ENCODE measurements around the gene ZNF675. TPM values are rescaled to one million over a fixed set of nuclear protein-coding genes. Genes with fewer than 3 reads are reported as not detected.

Gene ZNF675
- total RNA-seq, 1 donor, result 7.6 TPM

GRCh38 chr19:23716792-23717191 is 29.8 kb upstream of the ZNF675 start:
- TF ChIP-seq CTCF (IDR thresholded peaks at IDR 0.05; ENCODE audit: extremely low read depth, low read depth, low read length), result no peak
- H3K27ac ChIP-seq (ENCODE audit: low read depth, low read length), result no peak overlapping the region
- H3K27me3 ChIP-seq (ENCODE audit: insufficient read depth, low read length), result no peaks in the 10 kb centered on the region
- H3K79me2 ChIP-seq (ENCODE audit: insufficient read depth, low read length), result no peaks in the 10 kb centered on the region
- no peak overlapping the region for H3K4me2 ChIP-seq (ENCODE audit: insufficient read depth, low read length)
- no peaks in the 10 kb centered on the region for H3K4me1 ChIP-seq (ENCODE audit: insufficient read depth, low read length)
- H2AFZ ChIP-seq (ENCODE audit: low read length), result no peak overlapping the region
- no peaks in the 10 kb centered on the region for H3K9me3 ChIP-seq (ENCODE audit: low read depth, low read length)
- DNase-seq (ENCODE audit: insufficient read length, low spot score, missing footprints), result no peak
- H4K20me1 ChIP-seq (ENCODE audit: insufficient read depth, low read length), result no peaks in the 10 kb centered on the region
- H3K4me3 ChIP-seq (ENCODE audit: insufficient read depth, low read length), result no peak overlapping the region
- H3K36me3 ChIP-seq (ENCODE audit: insufficient read depth, low read length), result no peaks in the 10 kb centered on the region

- H3K4me2 ChIP-seq (ENCODE audit: insufficient read depth, low read length), result no peak overlapping the region
- TF ChIP-seq CTCF (IDR thresholded peaks at IDR 0.05; ENCODE audit: extremely low read depth, low read depth, low read length), result no peak
Measured at GRCh38 chr19:23709347-23709746, 22.3 kb upstream of the ZNF675 start.

GRCh38 chr19:23706657-23707056 is 19.6 kb upstream of the ZNF675 start:
- H3K4me1 ChIP-seq (ENCODE audit: insufficient read depth, low read length), result no peaks in the 10 kb centered on the region
- DNase-seq (ENCODE audit: insufficient read length, low spot score, missing footprints), result no peak
- no peaks in the 10 kb centered on the region for H3K79me2 ChIP-seq (ENCODE audit: insufficient read depth, low read length)
- no peaks in the 10 kb centered on the region for H3K9me3 ChIP-seq (ENCODE audit: low read depth, low read length)
- no peak overlapping the region for H3K4me3 ChIP-seq (ENCODE audit: insufficient read depth, low read length)
- H2AFZ ChIP-seq (ENCODE audit: low read length), result no peak overlapping the region
- no peak overlapping the region for H3K4me2 ChIP-seq (ENCODE audit: insufficient read depth, low read length)
- no peaks in the 10 kb centered on the region for H3K27me3 ChIP-seq (ENCODE audit: insufficient read depth, low read length)
- H3K27ac ChIP-seq (ENCODE audit: low read depth, low read length), result no peak overlapping the region
- no peaks in the 10 kb centered on the region for H4K20me1 ChIP-seq (ENCODE audit: insufficient read depth, low read length)
- no peak for TF ChIP-seq CTCF (IDR thresholded peaks at IDR 0.05; ENCODE audit: extremely low read depth, low read depth, low read length)
- H3K36me3 ChIP-seq (ENCODE audit: insufficient read depth, low read length), result no peaks in the 10 kb centered on the region

More at GRCh38 chr19:23709347-23709746, 22.3 kb upstream of the ZNF675 start:
- no peak for DNase-seq (ENCODE audit: insufficient read length, low spot score, missing footprints)
- H2AFZ ChIP-seq (ENCODE audit: low read length), result no peak overlapping the region
- H3K27ac ChIP-seq (ENCODE audit: low read depth, low read length), result no peak overlapping the region
- no peaks in the 10 kb centered on the region for H3K9me3 ChIP-seq (ENCODE audit: low read depth, low read length)
- H3K27me3 ChIP-seq (ENCODE audit: insufficient read depth, low read length), result no peaks in the 10 kb centered on the region
- no peaks in the 10 kb centered on the region for H3K36me3 ChIP-seq (ENCODE audit: insufficient read depth, low read length)
- no peaks in the 10 kb centered on the region for H4K20me1 ChIP-seq (ENCODE audit: insufficient read depth, low read length)
- H3K79me2 ChIP-seq (ENCODE audit: insufficient read depth, low read length), result no peaks in the 10 kb centered on the region
- no peaks in the 10 kb centered on the region for H3K4me1 ChIP-seq (ENCODE audit: insufficient read depth, low read length)
- no peak overlapping the region for H3K4me3 ChIP-seq (ENCODE audit: insufficient read depth, low read length)

- Histone ChIP-seq H3K9me3 (ENCODE audit: low read depth, low read length) (no peaks in the 10 kb centered on the region), H3K4me3 (ENCODE audit: insufficient read depth, low read length) (no peak overlapping the region), H3K27ac (ENCODE audit: low read depth, low read length) (no peak overlapping the region), H3K4me2 (ENCODE audit: insufficient read depth, low read length) (no peak overlapping the region), H3K36me3 (ENCODE audit: insufficient read depth, low read length) (no peaks in the 10 kb centered on the region), H4K20me1 (ENCODE audit: insufficient read depth, low read length) (no peaks in the 10 kb centered on the region), H3K79me2 (ENCODE audit: insufficient read depth, low read length) (no peaks in the 10 kb centered on the region), H3K4me1 (ENCODE audit: insufficient read depth, low read length) (no peaks in the 10 kb centered on the region), H2AFZ (ENCODE audit: low read length) (no peak overlapping the region), H3K27me3 (ENCODE audit: insufficient read depth, low read length) (no peaks in the 10 kb centered on the region)
- TF ChIP-seq CTCF (IDR thresholded peaks at IDR 0.05; ENCODE audit: extremely low read depth, low read depth, low read length), result no peak
- no peak for DNase-seq (ENCODE audit: insufficient read length, low spot score, missing footprints)
Measured at GRCh38 chr19:23699521-23699860, 12.5 kb upstream of the ZNF675 start.
